ENCODE results near the gene CSNK2A1.

DNA sequence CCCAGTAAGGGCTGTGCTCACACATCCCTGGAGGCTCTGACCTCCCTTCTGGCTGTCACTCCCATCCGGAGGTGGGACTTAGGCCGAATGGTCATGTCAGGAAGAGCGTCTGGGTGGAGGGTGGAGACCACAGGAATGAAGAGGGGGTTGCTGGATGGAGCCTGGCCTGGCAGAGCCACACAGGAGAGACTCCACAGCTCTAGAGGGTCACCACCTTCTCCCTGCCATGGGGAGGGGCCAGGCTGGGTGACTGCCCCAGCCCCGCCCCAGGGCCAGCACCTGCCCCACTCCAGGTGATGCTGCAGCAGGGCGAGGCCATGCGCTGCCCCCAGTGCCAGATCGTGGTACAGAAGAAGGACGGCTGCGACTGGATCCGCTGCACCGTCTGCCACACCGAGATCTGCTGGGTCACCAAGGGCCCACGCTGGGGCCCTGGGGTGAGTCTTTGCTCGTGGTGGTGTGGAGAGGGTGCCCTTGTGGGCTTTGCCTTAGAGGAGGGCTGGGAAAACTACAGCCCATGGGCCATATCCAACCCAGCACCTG, 114.9 kb downstream of the CSNK2A1 start:
- no peak for TF ChIP-seq SIN3A (IDR thresholded peaks at IDR 0.05; ENCODE audit: borderline replicate concordance, insufficient read depth, low read length)
- no peak for TF ChIP-seq POLR2AphosphoS5 (IDR thresholded peaks at IDR 0.05; ENCODE audit: low read depth, low read length)
- TF ChIP-seq TAF1 (IDR thresholded peaks at IDR 0.05; ENCODE audit: borderline replicate concordance, insufficient read depth, low read length) = no peak
- TF ChIP-seq, protein P1, sequence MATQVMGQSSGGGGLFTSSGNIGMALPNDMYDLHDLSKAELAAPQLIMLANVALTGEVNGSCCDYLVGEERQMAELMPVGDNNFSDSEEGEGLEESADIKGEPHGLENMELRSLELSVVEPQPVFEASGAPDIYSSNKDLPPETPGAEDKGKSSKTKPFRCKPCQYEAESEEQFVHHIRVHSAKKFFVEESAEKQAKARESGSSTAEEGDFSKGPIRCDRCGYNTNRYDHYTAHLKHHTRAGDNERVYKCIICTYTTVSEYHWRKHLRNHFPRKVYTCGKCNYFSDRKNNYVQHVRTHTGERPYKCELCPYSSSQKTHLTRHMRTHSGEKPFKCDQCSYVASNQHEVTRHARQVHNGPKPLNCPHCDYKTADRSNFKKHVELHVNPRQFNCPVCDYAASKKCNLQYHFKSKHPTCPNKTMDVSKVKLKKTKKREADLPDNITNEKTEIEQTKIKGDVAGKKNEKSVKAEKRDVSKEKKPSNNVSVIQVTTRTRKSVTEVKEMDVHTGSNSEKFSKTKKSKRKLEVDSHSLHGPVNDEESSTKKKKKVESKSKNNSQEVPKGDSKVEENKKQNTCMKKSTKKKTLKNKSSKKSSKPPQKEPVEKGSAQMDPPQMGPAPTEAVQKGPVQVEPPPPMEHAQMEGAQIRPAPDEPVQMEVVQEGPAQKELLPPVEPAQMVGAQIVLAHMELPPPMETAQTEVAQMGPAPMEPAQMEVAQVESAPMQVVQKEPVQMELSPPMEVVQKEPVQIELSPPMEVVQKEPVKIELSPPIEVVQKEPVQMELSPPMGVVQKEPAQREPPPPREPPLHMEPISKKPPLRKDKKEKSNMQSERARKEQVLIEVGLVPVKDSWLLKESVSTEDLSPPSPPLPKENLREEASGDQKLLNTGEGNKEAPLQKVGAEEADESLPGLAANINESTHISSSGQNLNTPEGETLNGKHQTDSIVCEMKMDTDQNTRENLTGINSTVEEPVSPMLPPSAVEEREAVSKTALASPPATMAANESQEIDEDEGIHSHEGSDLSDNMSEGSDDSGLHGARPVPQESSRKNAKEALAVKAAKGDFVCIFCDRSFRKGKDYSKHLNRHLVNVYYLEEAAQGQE (IDR thresholded peaks at IDR 0.05; ENCODE audit: insufficient read depth in 1 of 2, low read depth in 2 of 2, low read length in 2 of 2) = no peak
- no peak for TF ChIP-seq FOXP2 (optimal IDR thresholded peaks at IDR 0.05; ENCODE audit: borderline replicate concordance, extremely low read depth, extremely low read length, insufficient read depth)

All from PFSK-1 (cell line).